Nucleus accumbens (tissue), 56 donors: Measurements from ENCODE around the gene CTNND2.

Experiments used
- DNase-seq, 56 donors: peaks; one replicate each; lab custom pipeline; 2025; lab: John Stamatoyannopoulos, UW

Gene CTNND2

GRCh38 chr5:10985091-10985720, 919.0 kb downstream of the CTNND2 start:
- DNase-seq: no peak

- DNase-seq: no peak
Measured at GRCh38 chr5:10984021-10984715, 920.1 kb downstream of the CTNND2 start.

GRCh38 chr5:10982626-10983025, 921.6 kb downstream of the CTNND2 start:
- DNase-seq: no peak

DNA sequence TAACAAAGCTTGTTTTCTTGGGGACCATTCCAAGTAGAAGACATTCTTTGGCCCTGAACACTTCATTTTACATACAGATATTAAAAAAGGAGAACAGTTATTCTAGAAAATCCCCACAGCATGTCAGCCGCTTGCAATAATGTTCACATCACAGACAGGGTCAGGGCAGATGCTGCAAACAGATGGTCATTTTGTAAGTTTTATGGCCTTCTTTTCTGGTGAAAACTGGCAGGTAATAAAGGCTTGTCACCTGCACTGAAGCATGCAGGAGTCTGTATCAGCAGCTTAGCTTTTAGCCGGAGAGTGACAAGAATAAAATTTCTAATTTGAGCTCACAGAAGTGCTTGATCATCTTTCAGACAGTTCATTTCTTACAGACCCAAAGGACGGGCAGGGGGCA, 922.3 kb downstream of the CTNND2 start:
- no peak for DNase-seq

- DNase-seq: no peak
Measured at GRCh38 chr5:10977011-10977410, 927.2 kb downstream of the CTNND2 start.

DNA sequence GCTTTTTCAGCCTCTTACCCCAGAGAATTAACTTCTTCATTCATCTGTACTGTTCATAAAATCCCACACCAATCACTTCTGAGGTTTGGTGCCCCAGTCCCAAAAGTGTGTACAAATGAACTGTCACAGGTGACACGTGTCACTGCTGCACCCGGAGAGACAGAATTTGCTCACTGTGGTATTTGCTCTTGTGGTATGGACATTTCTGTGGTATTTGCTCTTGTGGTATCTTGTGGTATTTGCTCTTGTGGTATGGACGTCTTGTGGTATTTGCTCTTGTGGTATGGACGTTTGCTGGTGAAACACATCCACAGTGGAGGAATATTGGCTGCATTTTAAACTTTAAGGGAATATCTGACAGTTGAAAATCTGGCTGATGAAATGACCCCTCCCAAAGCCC, 928.3 kb downstream of the CTNND2 start:
- DNase-seq: no peak

GRCh38 chr5:10974850-10975249, 929.4 kb downstream of the CTNND2 start:
- DNase-seq: no peak

GRCh38 chr5:10973316-10973715, 930.9 kb downstream of the CTNND2 start:
- DNase-seq: no peak

DNA sequence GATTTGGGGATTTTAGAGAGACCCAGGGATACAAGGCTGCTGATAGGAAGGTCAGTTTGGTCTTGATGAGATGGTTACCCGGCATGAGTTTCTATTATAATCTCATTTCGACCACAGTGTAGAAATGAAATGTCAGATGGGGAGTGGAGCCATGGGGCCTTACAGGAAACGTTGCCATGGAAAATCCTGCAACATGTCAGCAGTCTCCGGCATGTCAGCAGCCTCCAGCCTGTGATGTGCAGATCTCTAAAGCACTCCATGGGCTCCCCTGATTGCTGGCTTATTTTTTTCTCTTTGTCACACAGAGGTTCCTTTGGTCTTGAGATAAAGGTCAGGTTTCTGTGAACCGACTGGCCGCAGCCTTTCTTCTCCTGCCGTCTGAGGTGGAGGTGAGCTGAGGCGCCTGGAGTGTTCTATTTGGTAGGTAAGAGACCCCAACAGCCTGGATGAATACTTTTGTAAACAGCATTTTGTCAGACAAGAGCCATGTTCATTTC, 934.5 kb downstream of the CTNND2 start:
- no peak for DNase-seq

DNA sequence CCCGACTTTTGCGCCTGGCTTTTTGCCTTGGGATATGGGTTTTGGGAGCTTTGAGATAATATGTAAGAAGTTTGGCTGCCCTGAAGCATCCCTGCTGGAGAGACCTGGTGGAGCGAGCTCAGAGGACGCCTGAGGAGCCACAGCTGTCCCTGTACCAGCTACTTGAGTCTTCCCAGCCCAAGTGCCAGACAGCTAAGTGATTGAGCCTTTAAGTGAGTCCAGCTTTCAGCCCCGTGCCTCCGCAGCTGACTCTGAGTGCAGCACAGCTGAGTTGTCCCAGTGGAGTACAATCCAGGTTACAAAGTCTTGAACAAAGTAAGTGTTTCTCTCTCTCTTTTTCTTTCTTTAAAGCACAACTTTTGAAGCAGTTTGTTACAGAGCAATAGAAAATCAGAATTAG, 939.4 kb downstream of the CTNND2 start:
- no peak for DNase-seq

DNA sequence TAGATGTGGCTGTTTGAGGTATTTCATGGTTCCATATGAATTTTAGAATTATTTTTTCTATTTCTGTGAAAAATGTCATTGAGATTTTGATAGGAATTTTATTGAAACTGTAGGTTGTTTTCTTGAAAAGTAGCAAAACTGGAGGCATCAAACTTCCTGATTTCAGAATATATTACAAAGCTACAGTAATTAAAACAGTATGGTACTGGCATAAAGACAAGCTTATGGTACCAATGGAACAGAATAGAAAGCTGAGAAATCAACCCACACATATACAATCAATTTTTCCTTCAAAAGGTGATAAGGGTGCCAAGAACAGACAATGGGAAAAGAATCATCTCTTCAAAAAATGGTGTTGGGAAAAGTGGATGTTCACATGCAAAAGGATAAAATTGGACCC, 945.5 kb downstream of the CTNND2 start:
- DNase-seq: no peak

DNA sequence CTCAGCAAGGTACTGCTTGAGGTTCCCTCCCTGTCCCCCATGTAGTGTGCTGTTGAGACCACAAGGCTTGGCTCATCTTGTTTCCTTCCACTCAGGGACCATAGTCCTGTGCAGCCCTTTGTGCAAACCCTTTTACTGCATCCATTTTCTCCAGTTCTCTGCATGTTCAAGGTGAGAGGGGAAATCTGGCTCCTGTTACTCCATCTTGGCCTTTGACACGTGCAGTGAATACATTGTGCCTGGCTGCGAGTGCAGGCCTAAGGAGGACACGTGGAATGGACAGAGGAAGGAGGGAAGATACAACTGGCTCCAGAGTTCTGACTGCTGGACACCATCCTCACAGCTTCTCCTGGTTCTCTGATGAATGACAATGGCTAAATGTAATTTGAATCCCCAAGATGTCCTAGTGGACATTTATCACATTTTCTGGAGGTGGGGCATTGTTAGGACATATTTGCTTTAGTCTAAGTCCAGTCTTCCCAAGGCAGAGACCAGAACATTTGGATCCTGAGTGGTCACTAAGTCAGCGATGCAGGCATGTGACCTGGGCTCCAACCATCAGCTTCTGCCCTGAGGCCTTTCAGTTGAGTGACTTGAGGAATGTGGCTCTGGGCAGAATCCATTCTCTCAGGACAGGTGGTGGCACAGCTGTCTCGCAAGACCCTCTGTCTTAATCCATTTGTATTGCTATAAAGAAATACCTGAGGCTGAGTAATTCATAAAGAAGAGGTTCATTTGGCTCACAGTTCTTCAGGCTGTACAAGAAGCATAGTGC, 954.2 kb downstream of the CTNND2 start:
- DNase-seq: no peak

DNA sequence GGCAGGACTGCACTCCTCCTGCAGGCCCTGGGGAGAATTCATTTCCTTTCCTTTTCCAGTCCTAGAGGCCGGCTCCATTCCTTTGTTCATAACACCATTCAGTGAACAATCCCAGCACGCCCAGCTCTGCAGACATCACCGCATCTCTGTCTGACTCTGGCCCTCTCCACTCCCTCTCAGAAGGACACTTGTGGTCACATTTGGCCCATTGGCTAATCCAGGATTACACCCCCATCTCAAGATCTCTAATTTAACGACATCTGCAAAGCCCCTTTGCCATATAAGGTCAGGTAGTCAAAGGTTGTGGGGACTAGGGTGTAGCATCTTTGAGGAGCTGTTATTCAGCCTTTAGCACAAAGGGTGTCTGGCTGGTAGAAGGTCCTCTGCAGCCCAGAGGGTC, 958.2 kb downstream of the CTNND2 start:
- no peak for DNase-seq

- DNase-seq: no peak
Measured at GRCh38 chr5:10941900-10942299, 962.3 kb downstream of the CTNND2 start.

DNA sequence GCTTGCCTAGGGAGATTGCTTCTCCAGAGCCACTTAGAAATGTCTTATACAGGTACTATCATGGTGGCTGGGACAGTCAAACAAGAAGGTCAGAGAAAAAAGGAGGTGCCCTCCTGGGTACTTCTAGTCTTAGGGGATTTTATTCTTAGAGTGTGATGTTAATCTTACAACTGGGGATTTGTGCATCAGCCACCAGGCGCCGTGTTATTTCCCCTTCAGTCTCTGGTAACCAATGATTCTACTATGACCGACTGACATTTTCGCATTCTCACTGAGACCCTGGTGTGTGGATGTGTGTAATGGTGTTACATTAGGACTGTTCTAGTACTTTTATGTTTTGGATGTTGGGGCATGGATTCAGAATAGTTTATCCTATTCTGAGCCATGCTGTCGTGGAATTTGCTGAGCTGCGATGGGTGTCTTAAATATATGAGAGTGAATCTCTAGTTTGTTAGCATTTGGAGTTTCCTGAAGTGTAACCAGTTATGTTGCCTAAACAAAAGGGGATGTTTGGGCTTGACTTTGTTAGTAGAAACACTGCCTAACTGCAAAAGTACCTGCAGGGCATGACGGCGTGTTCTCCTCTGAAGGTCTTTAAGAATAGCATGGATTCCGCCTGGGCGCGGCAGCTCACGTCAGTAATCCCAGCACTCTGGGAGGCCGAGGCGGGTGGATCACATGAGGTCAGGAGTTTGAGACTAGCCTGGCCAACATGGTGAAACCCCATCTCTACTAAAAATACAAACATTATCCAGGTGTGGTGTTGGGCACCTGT, 968.0 kb downstream of the CTNND2 start:
- DNase-seq: no peak

DNA sequence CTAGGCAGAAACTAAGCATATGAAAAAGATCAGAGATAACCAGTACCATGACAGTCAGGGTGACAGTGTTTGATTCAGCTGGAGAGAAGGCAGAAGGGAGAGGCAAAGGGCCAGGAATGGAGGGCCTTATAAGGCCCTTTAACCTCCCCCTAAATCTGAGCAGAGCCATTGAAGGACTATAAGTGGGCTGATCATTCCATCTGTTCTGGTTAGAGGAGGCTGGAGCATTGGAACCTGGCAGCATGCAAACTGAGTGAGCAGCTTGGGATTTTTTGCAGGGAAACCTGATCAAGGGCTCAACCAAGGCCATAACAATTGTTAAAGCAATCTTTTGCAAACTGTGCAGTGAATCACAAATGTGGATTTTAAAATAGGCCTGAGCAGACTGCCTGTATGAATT, 968.7 kb downstream of the CTNND2 start:
- no peak for DNase-seq

GRCh38 chr5:10934783-10935355, 969.4 kb downstream of the CTNND2 start:
- DNase-seq: no peak

- no peak for DNase-seq
Measured at GRCh38 chr5:10933121-10933520, 971.1 kb downstream of the CTNND2 start.

DNA sequence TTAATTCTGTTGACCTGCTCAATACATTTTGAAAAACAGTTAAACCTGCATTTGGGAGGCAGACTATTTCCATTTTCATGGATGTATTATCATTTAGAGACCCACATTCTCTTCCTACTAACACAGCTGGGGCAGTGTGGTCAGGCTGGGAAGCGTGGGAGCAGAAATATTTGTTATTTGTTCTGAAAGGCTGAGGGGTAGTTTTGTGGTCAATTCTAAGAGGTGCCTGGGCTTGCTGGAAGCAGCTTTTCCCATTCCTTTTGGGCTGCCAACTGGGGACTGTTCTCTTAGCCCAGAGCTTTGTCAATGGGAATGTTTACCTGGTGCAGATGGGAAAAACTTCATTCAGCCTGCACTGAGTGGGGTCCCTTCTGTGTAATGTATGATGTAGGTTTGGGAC, 971.8 kb downstream of the CTNND2 start:
- DNase-seq: no peak

- no peak for DNase-seq
Measured at GRCh38 chr5:10927608-10928007, 976.6 kb downstream of the CTNND2 start.
